Measurements from ENCODE around the gene FIG4. TPM values are rescaled to one million over a fixed set of nuclear protein-coding genes. Genes with fewer than 3 reads are reported as not detected.

FIG4 gene
- total RNA-seq, 1 experiment from 2014 or later, result 15.7 TPM

DNA sequence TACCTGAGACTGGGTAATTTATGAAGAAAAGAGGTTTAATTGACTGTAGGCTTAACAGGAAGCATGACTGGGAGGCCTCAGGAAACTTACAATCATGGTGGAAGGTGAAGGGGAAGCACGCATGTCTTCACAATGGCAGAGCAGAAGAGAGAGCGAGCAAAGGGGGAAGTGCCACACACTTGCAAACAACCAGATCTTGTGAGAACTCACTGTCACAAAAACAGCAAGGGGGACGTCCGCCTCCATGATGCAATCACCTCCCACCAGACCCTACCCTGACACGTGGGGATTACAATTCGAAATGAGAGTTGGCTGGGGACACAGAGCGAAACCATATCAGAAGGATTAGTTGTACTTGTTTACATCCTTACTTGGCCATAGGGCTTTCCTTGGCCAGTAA, 49.7 kb downstream of the FIG4 start:
- ChIA-PET CTCF (no interaction called here), POLR2A (no interaction called here), RAD21 (ENCODE audit: low non-redundant PET in 1 of 2, low total read pairs in 2 of 2, uncharacterized antibody in 2 of 2, unreplicated experiment in 2 of 2) (no interaction called here)
- no peaks in the 10 kb centered on the region for H3K9me3 ChIP-seq (ENCODE audit: control insufficient read depth in 1 of 2, insufficient read depth in 1 of 2, low read depth in 1 of 2, low read length in 2 of 2)
- no peak overlapping the region for H3K9ac ChIP-seq (ENCODE audit: low read length)
- H3K79me2 ChIP-seq (ENCODE audit: insufficient read depth, low read length), result no peaks in the 10 kb centered on the region
- no peaks in the 10 kb centered on the region for H3K27me3 ChIP-seq (ENCODE audit: insufficient read depth, low read length)
- H3K27ac ChIP-seq (ENCODE audit: low read depth, low read length), result no peak overlapping the region
- H3K9me2 ChIP-seq (ENCODE audit: insufficient read depth), result no peaks in the 10 kb centered on the region
- no TSS peak for BruUV-seq (replicated peaks)
- no peak for TF ChIP-seq ZFX (IDR thresholded peaks at IDR 0.05)
- TF ChIP-seq FOSL1 (IDR thresholded peaks at IDR 0.05; ENCODE audit: low read depth), result no peak
- TF ChIP-seq SRF (IDR thresholded peaks at IDR 0.05; ENCODE audit: low read depth), result no peak
- no peak for TF ChIP-seq JUND (IDR thresholded peaks at IDR 0.05)
- TF ChIP-seq EZH2phosphoT487 (IDR thresholded peaks at IDR 0.05; ENCODE audit: borderline replicate concordance), result no peak
- TF ChIP-seq ELF1 (IDR thresholded peaks at IDR 0.05; ENCODE audit: borderline replicate concordance, low read depth), result no peak
- no peak for TF ChIP-seq REST (IDR thresholded peaks at IDR 0.05; ENCODE audit: low read depth)
- no peak for TF ChIP-seq POLR2AphosphoS5 (IDR thresholded peaks at IDR 0.05; ENCODE audit: low read depth, low read length)
- TF ChIP-seq MAX (IDR thresholded peaks at IDR 0.05), result no peak
- no peak for TF ChIP-seq CEBPB (IDR thresholded peaks at IDR 0.05; ENCODE audit: low read depth)
- TF ChIP-seq ZBTB33 (IDR thresholded peaks at IDR 0.05; ENCODE audit: extremely low read depth, insufficient replicate concordance, low read length), result no peak
- TF ChIP-seq SIN3A (IDR thresholded peaks at IDR 0.05; ENCODE audit: low read depth), result no peak
- TF ChIP-seq YY1 (IDR thresholded peaks at IDR 0.05; ENCODE audit: extremely low read depth, insufficient replicate concordance, low read depth, low read length), result no peak
- TF ChIP-seq TCF7L2 (IDR thresholded peaks at IDR 0.05; ENCODE audit: borderline replicate concordance, extremely low read depth, insufficient read depth, insufficient read length), result no peak
- TF ChIP-seq POLR2A (IDR thresholded peaks at IDR 0.05; ENCODE audit: borderline replicate concordance, extremely low read depth, insufficient read depth, insufficient read length), result no peak
- no peak for TF ChIP-seq EGR1 (IDR thresholded peaks at IDR 0.05; ENCODE audit: low read depth)
- no peak for TF ChIP-seq RAD21 (IDR thresholded peaks at IDR 0.05; ENCODE audit: low read depth)
- TF ChIP-seq CBX3 (IDR thresholded peaks at IDR 0.05; ENCODE audit: low read depth), result no peak
- TF ChIP-seq ATF3 (IDR thresholded peaks at IDR 0.05), result no peak
- no peak for ATAC-seq
- DNase-seq (ENCODE audit: low read depth, low spot score), result no peak
- H3K4me2 ChIP-seq (ENCODE audit: low read length), result no peak overlapping the region
- intact Hi-C loops (cut with micrococcal nuclease), result no loop called here
- no peak overlapping the region for H2AFZ ChIP-seq (ENCODE audit: low read depth, low read length, poor library complexity, severe bottlenecking)
- H3K36me3 ChIP-seq (ENCODE audit: control insufficient read depth in 1 of 2, insufficient read depth in 2 of 2, low read length in 2 of 2), result no peaks in the 10 kb centered on the region
- no peak overlapping the region for H3K4me3 ChIP-seq (replicated peaks in 1 of 2; ENCODE audit: low read depth in 1 of 2, low read length in 2 of 2)
- peaks cover 0 to 9% of the 10 kb centered on the region in 2 experiments; a peak in 2 of 4 replicates for H3K4me1 ChIP-seq (ENCODE audit: control insufficient read depth in 1 of 2, insufficient read depth in 2 of 2, low read length in 2 of 2)
- H4K20me1 ChIP-seq (ENCODE audit: insufficient read depth), result no peaks in the 10 kb centered on the region

All from HCT116 (cell line).